DMS114 treated with DMSO at 0.1 percent for 48 hours (cell line): ENCODE measurements around the gene TUBA4B.

ENCODE experiments used
- DNase-seq: peaks from one replicate; lab custom pipeline; 2025; ENCODE audit not compliant: unreplicated experiment; lab: John Stamatoyannopoulos, UW

Gene TUBA4B

DNA sequence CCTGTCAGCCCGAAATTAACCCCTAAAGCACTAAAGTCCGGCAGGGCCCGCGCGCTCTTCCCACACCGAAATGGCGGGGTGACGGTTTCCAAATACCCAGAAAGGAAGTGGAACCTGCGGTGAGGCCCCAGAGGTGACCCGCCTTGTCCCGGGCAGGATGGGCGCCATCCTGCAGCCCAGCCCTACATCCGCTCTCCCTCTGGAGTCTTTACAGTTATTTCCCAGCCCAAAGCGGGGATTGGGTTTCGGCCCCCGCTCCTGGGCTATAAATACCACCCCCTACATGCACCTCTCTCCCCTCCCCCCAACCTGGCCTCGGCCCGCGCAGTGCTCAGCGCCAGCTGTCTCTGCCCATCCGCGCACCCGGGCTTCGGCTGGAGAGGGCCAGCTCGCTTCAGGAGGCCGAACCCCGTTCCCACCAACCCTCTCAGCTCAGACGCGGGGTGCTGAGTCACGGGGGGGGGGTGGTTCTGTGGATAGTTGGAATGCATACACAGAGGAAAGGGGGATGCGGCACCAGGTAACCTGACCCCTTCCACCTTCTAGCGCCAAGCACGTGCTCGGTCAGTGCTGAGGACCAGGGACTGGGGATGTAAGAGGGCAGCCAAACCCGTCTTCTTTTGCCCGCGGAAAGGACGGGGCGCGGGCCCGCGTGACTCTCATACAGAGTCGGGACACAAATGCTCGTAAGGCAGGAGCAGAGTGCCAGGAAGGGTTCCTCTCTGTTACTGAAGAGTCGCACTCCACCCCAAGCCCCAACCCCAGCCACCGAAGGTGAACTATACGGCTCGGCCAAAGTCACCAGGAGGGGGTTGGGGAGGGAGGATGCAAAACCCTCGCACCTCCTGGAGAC is at the start of gene TUBA4B:
TUBA4B (plus strand) TSS at position 344 of the 853 bp plus-strand sequence; CDS start at position 509, 165 bp downstream.
- DNase-seq, result no peak

DNA sequence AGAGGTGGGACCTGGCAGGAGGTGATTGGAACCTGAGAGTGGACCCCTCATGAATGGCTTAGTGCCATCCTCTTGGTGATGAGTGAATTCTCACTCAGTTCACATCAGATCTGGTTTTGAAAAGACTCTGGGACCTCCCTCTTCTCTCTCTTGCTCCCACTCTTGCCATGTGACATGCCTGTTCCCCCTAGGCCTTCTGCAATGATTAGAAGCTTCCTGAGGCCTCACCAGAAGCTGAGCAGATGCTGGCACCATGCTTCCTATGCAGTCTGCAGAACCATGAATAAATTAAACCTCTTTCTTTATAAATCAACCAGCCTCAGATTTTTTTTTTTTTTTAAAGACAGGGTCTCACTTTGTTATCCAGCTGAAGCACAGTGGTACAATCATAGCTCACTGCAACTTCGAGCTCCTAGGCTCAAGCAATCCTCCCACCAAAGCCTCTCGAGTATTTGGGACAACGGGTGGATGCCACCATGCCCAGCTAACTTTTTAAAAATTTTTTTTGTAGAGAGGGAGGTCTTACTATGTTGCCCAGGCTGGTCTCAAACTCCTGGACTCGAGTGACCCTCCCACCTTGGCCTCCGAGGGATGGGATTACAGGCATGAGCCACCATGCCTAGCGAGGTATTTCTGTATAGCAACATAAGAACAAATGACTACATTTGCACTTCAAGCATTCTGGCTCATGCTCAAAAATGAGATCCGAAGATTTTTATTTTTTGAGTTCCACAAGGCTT is 48.4 kb upstream of the TUBA4B start:
- no peak for DNase-seq

DNA sequence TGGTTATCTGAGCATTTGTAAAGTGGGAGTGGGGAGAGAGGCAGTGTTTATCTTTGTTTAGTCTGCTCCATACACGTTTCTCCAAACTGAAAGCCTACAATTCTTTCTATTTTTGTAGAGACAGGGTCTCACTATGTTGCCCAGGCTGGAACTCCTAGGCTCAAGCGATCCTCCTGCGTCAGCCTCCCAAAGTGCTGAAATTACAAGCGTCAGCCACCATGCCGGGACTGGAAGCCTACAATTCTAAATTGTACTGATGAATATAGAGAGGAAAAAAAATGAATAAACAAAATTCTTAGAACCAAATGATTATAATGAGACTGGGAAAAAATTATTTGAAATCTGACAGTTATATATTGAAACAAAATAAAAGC is 47.9 kb upstream of the TUBA4B start:
- no peak for DNase-seq

DNA sequence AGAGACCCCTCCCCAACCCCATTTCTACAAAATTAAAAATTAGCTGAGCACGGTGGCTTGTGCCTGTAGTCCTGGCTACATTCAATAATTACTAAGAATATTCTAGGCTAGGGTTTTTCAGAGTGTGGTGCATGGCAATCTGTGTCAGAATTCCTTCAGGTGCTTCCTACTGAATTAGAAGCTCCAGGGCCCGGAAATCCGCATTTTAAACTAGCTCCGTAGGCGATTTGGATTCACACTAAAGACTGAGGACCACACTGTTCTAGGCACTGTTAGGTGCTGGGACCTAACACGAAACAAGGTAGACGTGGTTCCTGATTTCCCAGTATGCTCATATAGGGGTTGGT is 47.1 kb upstream of the TUBA4B start:
- no peak for DNase-seq

DNA sequence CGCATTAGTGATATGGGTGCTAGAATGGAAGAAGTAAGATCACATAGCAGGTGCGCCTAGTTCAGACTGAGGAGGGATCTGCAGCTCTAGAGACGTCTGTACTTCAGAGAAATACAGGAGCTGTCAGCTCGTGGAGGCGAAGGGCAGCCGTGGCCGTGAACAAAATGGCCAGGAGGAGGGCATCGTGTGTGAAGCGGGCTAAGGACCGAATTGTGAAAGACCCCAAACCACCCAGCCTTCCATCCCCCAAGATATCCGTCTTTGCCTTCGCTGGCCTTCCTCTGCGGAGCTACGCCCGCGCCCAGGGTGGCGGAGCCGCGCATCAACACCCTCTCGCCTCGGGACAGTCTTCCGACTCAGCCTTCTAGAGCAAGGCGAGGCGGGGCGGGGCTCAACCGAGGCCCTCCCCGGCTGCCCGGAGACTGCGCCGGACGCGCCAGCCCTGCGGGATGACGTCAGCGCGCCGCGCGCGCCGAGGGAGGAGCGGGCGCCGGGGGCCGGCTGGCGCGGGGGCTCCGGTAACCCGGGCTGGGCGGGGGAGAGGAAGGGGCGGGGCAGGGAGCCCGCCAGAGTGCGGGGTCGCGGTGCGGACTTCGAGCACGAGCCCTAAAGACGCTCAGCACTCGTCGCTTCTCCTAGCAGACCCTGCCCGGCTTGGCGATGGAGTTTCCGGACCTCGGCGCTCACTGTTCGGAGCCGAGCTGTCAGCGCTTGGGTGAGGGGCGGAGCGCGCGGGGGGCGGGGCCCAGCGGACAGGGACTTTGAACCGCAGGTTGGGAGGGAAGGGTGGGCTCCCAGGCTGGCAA is 46.5 kb upstream of the TUBA4B start, which contains the start of gene ZFAND2B:
ZFAND2B (plus strand) TSS at position 455 of the 806 bp plus-strand sequence; CDS start at position 661, 206 bp downstream.
- peak; percentile 82 for DNase-seq

DNA sequence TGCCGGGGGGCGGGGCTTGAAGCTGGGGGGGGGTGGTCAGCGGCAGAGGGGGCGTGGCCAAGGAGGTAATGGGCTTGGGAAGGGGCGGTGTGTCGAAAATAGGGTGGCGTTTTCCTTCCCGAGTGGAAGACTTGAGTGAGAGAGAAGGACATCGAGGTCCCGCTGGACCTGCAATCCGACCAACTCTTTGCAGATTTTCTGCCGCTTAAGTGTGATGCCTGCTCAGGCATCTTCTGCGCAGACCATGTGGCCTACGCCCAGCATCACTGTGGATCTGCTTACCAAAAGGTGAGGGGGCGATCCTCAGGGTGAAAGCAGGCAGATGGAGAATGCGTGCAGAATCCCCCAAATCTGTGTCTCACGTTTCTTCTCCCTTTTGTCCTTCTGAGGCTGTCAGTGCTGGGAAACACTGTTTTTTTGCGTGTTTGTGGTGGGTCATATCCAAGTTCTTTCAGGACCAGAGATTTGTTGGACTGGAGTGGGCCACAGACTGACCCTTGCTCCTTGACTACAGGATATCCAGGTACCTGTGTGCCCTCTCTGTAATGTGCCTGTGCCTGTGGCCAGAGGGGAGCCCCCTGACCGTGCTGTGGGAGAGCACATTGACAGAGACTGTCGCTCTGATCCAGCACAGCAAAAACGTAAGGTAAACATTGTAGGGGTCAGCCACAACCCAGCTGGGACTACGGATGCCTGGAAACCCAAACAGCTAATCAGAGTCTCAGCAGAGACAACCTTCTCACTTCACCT is 45.7 kb upstream of the TUBA4B start:
- DNase-seq, result no peak

DNA sequence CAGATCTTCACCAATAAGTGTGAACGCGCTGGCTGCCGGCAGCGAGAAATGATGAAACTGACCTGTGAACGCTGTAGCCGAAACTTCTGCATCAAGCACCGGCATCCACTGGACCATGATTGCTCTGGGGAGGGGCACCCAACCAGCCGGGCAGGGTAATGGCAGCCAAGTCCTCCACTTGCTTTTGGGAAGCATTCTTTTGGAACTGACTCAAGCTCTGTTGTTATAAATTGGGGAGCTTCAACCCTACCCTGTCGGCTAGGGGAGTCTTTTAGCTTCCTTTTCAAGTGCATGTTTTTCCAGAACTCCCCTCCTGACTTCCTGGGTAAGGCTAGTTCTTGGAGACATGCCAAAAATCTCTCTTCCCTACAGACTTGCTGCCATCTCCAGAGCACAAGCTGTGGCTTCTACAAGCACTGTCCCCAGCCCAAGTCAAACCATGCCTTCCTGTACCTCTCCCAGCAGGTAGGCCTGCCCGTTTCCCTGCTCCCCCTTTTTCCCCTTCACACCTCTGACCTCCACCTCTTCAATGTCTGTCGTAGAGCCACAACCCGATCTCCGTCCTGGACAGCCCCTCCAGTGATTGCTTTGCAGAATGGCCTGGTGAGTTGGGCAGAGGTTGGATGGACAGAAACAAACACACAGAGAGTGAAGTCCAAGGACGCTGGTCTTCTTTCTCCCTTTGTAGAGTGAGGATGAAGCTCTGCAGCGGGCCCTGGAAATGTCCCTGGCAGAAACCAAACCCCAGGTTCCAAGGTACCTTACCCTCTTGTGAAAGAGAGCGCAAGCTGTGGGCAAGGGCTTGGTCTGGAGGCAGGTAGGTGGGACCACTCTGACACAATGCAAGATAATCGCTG is 44.9 kb upstream of the TUBA4B start:
- DNase-seq, result no peak

DNA sequence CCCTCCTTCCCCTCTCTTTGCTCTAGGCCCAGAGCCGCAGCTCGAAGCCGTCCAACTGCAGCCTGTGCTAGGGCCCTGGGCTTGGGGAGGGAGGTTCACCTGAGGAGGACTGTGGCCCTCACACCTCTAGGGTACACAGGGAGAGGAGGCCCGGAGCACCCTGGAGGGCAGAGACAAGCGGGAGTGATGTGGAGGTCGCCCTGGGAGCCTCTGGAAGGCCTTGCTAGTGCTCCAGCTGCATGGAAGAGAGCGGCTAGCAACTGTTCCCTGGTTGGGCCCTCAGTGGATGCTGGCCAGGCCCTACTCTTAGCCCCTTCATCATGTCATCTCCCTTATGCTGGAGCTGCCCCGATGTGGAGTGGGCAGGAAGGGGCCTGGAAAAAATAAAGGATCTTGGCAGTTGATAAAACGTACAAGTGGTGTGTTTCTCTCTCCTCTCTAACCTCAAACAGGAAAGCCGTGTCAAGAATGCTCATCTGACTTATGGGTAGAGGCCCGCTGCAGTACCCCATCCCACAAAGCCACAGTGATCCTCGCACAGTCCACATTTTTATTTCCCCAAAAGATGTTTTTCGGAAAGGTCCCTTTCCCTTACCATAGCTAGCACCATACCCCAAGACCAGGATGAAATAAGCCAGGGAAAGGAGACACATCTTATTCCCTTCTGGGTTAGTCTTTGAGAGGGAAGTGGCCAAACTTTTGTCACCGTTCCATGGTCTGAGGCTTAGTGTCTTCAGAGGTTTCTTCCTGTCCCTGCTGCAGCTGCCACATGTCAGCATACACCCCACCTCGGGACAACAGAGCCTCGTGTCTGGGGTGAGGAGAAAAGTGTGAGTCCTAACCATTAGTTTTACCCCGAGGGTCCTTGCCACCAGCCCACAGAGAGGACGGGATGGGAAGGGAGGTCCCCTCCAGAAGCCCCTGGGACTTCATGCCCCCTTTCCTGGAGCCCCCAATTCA is 43.5 kb upstream of the TUBA4B start:
- no peak for DNase-seq

DNA sequence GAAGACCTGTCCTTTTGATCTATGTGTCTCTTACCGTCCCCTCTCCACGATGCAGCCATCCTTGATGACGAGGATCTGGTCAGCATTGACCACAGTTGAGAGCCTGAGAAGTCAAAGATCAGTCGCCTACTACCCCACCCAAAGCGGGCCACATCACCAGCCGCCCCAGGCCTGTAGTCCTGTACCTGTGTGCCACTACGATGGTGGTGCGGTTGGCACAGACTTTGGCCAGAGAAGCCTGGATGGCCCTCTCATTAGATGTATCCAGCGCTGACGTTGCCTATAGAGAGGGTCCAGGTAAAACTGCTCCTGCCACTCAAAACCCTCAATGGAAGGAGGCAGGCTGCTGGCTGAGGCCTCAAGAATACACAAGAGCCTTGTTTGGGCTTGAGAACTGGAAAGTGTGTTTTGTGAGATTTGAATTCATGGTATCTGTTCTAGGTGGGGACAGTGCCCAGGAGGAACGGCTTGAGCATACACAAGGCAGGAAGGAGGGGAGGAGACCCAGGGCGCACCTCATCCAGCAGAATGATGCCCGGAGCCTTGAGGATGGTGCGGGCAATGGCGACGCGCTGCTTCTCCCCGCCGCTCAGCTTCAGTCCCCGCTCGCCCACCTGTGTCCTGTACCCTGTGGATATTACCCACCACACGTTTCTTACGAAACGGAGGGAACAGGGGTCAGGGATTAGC is 42.7 kb upstream of the TUBA4B start:
- no peak for DNase-seq

DNA sequence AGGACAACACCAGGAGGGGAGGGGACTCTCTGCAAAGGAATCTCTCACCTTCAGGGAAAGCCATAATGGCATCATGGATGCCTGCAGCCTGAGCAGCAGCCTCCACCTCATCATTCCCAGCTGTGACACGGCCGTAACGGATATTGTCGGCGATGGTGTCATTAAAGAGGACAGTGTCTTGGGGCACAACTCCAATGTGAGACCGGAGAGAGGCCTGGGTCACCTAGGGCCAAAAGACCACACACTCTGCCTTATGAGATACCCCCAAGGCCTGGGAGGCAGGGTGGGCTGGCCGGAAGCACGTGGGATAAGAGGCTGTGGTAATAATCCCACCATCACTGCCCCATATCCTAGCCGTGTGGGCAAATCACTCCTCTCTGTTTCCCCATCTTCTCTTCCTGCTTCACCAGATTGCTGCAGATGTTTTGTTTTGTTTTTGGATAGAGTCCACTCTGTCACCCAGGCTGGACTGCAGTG is 42.1 kb upstream of the TUBA4B start:
- DNase-seq, result no peak

DNA sequence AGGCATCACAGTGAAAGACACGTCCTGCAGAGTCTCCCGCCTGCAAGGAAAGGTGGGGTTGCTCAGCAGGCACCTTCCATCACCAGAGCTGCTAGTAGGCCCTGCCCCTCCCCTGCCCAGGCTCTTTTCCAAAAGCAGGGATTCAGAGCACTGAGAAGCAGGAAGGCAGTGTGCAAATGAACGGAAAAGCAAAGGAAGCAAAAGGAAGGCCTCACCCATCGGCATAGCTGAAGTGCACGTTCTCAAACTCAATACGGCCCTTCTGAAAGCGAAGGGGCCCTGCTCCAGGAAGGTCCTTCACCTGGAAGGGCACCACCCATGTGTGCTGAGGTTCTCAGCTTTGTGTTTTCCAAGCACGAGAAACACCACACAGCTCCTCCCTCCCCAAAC is 40.0 kb upstream of the TUBA4B start:
- DNase-seq, result no peak

DNA sequence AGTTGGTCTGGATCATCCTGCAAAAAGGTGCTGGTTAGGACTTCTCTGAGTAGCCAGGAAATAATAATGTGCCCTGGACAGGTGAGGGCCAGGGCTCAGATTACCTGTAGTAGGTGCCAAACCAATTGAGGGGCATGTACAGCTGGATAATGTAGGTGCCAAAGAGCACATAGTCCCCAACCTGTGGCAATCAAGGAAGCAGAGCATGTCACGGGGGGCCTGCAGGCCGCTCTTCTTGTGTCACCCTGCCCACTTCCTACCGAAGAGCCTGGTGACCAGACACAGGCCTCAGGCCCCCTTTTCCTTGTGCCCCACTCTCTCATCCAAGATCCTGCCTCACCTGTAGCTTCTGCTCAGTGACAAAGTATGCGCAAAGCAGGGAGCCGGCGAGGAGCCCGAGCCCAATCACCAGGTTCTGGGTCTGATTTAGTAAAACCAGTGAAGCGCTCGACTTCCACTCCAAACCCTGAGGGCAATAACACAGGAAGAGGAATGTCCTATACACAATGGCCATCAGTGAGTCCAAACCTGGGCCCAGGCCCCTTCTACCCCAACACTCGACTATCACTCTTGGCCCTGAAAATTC is 39.5 kb upstream of the TUBA4B start:
- no peak for DNase-seq

DNA sequence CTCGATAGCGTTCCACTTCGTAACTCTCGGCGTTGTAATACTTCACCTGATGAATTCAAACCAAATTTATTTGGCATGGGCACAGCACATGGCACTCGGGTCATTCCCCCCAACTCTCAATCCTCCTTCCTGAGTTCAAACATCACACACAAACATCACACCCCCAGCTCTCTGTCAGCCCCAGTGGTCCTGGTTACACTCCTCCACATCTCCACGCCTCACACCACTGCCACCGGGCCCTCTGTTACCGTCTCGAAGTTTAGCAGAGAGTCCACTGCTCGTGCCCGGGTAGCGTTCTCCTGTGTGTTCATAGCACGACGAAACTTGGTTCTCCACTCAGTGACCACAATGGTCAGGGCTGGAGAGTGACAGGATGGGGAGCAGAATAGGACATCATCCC is 38.9 kb upstream of the TUBA4B start:
- DNase-seq, result no peak

DNA sequence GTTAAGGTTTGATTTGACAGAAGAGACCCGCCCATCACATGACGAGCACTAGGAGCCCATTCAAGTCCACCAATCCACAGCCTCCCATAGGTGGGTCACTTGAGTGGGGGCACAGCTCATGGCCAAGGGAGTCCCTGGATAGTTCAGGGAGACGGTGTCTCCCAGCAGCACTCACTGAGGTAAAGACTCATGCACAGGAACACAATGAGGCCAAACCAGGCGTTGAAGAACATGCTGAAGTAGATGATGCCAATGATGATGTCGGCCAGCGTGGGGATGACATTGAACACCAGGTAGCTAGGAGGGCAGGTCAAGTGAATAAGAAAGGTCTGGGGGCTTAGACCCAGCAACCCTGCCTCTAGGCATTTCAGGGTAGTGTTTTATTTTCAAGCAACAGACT is 38.3 kb upstream of the TUBA4B start:
- DNase-seq, result no peak

DNA sequence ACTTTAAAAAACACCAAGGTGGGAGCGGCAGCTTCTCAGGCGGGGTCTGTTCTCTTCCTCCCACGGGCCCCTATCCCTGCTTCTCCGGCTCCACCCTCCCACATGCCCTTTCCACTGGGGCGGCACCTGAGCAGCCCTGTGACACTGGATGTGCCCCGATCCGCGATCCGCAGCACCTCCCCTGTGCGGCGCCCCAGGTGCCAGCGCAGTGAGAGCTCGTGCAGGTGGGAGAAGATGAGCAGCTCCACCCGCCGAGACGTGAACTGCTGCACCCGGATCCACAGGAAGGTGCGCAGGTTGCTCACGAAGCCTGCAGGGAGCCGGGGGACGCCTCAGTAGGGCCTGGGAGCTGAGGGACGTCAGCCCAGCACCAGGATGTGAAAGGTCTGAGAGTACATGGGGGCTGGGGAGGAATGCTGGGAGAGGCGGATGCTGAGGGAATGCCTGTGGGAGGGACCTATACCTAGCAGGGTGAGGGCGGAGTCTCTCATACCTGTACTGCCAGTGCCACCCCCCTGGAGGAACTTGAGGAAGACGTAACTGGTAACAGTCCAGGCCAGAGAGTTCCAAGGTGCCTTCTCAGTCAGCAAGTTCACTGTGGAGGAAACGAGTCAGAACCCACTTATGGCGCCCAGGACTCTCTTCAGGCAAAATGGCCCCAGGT is 37.0 kb upstream of the TUBA4B start:
- no peak for DNase-seq

DNA sequence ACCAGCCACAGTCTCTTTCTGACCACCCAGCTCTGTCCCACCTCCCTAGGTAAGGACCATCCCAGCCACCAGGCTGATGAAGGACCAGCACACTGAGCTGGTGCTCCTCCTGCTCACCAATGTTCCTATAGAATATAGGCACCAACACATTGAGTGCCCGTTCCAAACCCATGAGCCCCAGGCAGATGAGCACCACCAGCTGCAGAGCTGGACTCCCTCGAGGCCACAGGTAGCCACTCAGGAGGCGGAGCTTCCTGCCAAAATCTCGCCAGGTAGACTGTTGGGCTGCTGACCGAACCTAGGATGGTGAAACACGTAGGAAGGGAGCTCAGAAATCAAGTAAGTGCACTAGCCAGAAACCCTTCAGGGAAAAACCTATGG is 36.5 kb upstream of the TUBA4B start:
- no peak for DNase-seq

DNA sequence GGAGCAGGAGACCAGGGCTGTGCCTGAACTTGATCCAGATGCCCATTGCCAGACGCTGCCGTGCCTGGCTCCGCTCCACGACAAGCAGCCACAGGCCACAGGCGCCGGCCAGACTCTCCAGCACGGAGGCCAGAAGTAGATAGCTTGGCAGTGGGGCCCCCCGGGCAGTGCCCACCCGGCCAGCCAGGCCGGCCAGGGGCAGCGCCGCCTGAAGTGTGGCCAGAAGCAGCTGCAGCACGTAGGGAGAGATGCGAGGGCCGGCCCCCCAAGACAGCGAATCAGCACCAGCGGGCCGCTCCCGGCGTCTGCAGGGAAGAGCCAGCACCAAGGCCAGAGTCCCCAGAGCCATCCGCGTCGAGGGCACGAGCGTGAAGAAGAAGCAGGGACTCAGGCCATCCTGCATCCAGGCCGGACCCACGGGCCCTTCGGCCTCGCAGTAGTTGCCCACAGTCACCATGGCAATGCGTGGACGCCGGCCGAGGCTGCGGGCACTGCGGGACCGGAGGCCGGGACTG is 34.8 kb upstream of the TUBA4B start:
- DNase-seq, result peak; percentile 41
